NCI-H2107 (cell line): Measurements from ENCODE around the gene SMARCA1.

Experiments used
- DNase-seq: peaks from one replicate; lab custom pipeline; 2025; lab: John Stamatoyannopoulos, UW

Gene SMARCA1

GRCh38 chrX:129452523-129452922 is 70.8 kb downstream of the SMARCA1 start:
- no peak for DNase-seq

- no peak for DNase-seq
Observed at GRCh38 chrX:129450123-129450522, 73.2 kb downstream of the SMARCA1 start.

GRCh38 chrX:129449148-129449547 is 74.1 kb downstream of the SMARCA1 start:
- no peak for DNase-seq

- DNase-seq: no peak
Observed at GRCh38 chrX:129445436-129445835, 77.9 kb downstream of the SMARCA1 start.

GRCh38 chrX:129433945-129434344 is 89.3 kb downstream of the SMARCA1 start:
- DNase-seq: no peak

GRCh38 chrX:129433461-129433860 is 89.8 kb downstream of the SMARCA1 start:
- DNase-seq: no peak

- DNase-seq: no peak
Observed at GRCh38 chrX:129427267-129427666, 96.0 kb downstream of the SMARCA1 start.

- DNase-seq: no peak
Observed at GRCh38 chrX:129423191-129423590, 100.1 kb downstream of the SMARCA1 start.

GRCh38 chrX:129404670-129405008 is 118.7 kb downstream of the SMARCA1 start:
- no peak for DNase-seq

- DNase-seq: no peak
Observed at GRCh38 chrX:129403974-129404669, 119.2 kb downstream of the SMARCA1 start.
